HG03280 (cell line): ENCODE data around the gene TMEM273.

Experiments used
- ATAC-seq: cut with Tn5 transposase; IDR thresholded peaks from one replicate; pipeline ENCODE4 v1.9.1; 2021; ENCODE audit warnings: mild to moderate bottlenecking, moderate library complexity; ENCODE audit not compliant: unreplicated experiment

Gene TMEM273

DNA sequence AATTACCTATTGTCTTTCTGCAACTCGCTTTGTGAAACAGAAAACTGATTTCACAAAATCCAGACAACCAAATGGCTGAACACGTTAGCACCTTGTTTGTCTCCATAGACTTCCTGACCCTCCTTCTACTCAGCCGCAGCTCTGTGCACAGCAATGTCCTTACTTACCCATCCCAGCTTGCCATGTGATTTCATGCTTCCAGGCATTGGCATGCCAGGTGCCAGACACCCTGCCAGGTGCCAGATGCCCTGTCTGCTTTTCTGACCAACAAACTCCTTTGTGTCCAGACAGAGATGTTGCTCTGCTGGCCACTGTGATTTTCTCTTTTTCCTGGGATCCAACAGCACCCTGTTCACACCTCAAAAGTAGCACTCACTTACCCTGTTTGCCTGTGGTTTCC lies 38.3 kb downstream of the TMEM273 start:
- ATAC-seq, result no peak

DNA sequence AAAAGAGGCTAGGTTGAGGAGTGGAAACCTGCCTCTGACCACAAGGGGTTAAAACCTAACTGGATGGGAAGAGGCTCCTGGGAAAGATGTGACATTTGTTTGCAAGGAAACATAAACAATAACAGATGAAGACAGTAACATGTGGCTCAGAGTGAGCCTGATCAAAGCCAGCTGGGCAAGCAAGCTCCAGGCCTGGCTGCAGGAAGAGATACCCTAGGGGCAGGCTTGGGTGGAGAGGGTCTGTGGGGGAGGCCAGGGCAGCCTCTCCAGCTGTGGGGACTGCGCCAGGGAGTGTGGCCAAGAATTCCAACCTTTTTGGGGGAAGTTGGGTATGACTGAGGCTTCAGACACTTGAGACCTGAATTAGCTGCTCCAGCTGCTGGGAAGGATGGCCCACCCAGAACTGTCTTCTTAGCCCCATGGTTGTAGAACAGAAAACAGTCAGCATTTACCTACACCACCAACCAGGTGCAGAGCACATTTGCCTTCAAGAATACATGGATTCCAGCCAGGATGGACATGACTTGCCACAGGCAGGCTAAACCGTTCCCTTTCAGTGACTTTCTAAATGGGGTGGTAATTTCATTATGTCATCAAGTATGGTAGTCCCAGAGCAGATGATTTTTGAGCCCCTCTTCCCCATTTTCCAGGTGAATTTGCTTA lies 44.0 kb downstream of the TMEM273 start:
- no peak for ATAC-seq

DNA sequence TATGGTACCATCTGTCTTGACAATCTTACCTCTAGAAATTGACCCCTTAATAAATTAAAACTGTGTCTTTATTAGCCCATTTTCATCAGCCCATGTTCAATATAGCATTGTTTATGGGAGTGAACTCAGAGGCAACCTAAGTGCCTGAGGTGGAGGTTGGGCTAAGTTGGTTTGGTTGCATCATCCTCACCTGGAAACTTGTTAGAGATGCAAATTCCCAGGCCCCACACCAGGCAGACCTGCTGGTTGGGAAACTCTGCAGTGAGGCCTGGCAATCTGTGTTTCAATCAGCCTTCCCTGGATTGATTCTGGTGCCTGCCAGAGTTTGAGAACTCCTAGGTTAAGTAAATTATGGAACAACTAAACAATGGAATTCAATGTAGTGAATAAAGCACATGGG lies 44.9 kb downstream of the TMEM273 start:
- no peak for ATAC-seq

DNA sequence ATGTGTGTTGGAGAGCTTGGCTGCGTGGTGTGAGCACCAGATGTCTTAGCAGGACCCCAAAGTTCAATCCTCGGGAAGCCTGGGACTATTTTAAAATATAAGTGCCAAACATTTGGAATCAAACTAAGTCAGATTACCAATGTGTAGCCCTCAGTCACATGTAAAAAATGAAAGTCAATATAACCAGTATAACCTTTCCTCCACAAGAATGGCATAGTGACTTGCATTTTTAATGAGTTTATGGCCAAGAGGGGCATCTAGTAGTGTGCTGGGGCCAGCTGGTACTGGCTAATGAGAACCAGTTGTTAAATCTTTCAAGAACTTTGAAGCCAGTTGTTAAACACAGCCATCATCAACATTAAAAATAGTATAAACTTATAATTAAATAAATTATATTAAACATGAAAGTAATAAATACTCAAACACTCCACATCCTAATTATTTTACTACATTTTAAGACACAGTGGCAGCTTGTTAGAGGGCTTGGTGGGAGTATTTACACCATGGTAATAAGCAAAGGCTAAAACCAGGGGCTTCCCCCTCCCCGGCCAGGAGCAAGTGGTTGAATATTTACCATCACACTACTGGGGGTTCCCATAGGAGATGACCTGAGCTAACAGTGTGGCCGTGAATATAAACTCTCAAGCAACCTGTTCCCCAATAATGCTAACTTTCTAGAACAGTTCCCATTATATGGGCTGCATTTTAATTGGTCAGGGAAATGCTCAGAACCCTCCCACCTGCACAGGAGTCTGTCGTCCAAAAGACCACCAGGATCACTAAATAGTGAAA lies 46.5 kb downstream of the TMEM273 start:
- ATAC-seq, result no peak

DNA sequence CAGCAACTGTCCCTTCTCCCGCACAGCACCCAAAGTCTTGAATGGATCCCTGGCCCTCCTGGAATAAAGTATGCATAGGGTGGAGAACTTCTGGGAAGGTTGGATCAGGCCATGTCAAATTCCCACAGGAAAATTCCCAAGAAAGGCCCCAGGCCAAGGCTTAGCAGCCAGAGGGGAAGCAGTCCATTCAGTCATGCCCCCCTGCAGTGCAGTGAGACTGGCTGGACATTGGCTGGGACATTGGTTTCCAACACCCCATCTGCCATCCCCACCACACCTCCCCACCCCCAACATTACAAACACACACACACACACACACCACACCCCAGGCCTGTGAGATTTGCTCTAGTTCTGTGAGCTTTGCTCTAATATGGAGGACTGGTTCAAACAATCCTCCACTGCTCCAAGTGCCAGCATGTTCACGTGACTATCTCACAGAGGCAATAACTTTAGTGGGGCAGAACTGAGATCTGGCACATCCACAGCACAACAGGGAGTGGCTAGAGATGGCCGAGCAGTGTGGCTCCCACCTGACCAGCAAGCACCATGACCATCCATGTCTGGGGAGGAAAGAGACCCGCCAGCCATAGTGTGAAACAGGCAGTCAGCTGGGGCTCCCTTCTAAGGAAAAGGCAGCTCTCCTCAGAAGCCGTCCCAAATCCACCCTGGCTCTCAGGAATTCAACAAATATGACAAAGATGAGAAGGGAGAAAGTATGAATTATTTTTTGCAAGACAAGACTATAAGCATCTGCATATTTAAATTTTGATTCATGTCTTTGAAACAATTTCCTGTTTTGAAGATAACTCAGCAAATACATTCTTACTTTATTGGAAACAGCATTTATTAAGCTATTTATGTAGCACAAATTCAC lies 47.6 kb downstream of the TMEM273 start:
- ATAC-seq, result no peak

DNA sequence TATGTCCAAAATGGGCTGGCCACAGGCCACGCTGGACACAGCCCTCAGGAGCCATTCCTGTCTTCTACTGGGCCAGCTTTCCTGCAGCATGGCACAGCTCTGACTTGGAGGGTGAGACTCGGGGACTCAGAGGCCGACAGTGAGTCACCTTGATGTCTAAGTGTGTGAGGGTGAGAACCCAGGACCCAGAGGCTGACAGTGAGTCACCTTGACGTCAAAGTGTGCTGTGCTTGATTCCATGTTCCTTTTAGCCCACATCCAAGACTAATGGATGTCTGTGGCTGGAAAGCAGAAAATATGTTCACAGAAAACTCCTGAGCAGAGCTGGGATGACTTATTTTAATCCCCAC lies 48.4 kb downstream of the TMEM273 start:
- no peak for ATAC-seq

DNA sequence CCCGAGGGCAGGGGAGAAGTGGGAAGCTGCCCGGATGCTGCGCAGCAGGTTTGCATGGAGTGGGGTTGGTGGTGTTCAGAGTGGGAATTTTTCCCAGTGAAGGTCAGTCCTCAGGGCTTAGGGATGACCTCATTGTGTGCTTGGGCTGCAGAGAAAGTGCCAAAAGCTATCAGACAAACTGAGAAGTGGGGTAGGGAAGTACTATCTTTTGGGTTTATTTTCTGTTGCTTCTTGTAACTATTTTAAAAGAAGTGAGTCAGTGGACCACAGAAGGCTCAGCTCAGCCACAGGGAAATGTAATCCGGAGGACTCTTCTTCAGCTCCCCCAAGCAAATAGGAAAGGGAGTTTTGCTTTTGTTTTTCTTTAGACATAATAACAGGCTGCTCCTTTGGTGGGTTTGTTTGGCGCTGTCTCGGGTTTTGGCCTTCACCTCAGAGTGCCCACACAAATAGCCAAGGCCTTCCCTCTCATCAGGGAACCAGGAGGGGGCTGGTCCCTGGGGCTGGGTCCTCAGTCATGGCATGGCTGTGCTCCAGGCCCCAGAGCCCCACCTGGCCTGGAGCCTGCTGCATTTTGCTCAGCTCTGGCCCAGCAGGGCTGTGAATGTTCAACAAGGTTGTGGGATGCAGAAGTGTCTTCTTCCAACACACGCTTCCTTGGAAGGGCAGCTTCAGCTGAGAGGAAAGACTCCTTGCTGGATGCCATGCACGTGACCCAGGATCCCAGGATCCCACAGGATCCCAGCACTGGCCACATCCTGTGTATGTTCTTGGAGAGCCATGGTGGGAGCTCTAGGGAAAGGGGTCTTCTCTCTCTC lies 49.0 kb downstream of the TMEM273 start:
- no peak for ATAC-seq

DNA sequence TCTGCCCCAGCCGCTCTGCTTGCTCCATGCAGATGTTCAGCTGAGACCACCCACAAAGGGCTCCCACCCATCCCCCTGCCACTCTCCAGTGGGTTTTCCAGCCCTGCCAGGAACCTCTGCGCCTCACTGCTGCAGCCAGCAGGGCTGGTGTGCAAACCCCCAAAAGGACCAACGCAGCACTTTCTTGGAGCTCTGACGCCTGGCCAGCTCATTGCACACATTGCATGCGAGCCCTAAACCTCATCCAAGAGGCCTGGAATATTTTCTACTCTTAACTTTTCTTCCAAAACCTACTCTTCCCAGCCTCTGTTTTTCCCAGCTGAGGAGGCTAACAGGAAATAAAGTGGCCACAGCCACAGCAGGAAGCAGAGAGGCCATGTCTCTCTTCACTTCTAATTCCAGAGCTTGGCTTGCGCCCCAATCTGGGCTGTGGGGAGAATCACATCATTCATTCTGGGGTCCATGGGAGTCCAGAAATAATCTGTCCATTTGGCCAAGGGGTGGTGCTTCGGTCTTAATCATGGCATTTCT lies 49.8 kb downstream of the TMEM273 start:
- ATAC-seq, result no peak

DNA sequence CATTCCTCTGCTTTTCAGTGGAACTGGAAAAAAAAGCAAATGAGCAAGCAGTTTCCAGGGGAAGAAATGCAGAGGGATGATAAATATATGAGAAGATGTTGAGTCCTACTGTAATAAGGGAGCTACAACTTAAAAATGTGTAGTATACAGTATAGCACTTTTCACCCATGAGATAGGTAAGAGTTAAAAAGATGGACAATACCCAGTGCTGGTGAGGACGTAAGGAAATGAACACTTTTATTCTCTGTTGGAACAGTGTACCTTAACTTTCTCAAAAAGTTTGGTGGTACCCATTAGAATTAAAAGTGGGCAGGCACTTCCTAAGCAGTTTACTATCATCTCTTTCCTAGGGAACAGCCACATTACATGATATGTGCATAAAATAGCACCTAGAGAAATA lies 51.7 kb downstream of the TMEM273 start:
- ATAC-seq, result no peak

DNA sequence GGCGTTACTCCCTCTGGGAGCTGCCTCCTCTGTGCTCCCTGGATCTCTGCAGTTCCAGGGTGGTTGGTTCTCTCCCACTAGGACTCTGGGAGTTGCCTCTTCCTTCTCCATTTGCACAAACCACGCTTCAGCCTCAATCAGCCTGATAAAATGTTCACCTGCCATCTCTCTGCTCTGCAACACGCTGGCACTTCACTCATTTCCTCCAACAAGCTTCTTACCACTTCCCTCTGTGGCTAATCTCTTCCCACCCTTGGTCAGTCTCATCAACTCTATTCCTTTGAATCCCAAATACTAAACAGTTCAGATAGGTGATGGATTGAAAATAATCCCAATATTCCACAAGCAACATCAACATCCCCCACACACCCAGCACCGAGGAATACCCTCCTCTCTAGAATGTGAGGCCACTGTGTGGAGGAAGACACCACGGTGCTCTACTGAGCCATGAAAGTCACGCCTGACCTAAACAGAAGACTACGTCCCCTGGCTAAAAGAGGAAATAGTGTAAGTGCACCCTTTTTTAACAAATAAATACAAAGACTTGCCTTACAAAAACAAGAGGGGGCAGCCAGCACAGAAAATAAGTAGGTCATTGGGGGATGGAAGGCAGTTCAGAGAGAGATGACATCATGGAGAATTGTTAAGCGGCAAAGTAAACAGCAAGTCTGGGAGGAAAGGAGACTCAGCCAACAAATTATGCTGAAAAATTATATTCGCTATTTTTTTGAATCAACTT lies 52.4 kb downstream of the TMEM273 start:
- ATAC-seq, result no peak

DNA sequence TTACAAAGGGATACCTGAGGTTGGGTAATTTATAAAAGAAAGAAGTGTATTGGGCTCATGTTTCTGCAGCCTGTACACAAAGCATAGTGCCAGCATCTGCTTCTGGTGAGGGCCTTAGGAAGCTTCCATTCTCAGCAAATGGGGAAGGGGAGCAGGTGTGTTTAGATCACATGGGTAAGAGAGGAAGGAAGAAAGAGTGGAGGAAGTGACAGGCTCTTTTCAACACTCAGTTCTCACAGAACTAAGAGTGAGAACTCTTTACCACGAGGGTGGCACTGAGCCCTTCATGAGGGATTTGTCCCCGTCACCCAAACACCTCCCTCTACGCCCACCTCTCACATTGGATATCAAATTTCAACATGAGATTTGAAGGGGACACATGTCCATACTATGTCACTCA lies 53.9 kb downstream of the TMEM273 start:
- no peak for ATAC-seq

DNA sequence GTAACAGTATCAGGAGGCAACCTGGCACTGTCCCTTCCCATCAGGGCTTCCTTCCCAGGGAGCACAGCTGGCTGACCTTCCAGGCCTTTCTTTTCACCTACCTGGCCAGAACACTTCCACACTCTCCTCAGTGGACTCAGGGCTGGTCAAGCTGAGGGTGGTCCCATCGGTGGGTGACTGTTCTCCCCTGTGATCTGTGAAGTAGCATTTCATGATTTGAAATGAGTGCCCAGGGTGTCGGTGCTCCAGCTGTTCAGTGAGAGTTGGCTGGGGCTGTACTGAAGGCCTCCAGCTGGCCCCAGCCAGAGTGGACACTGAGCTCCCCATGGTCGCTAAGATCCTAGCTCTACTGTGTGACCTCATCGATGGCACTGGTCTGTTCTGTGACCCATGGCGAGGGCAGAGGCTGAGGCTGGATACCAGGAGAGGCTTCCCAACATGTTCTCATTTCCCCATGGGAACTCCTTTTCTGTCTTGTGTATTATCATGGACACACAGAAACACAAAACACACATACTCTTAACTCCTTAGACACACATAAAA lies 54.4 kb downstream of the TMEM273 start, which contains the start of gene FAM170B:
FAM170B (minus strand) TSS at position 316 of the 543 bp plus-strand sequence; CDS start at position 213, 103 bp downstream.
- no peak for ATAC-seq

DNA sequence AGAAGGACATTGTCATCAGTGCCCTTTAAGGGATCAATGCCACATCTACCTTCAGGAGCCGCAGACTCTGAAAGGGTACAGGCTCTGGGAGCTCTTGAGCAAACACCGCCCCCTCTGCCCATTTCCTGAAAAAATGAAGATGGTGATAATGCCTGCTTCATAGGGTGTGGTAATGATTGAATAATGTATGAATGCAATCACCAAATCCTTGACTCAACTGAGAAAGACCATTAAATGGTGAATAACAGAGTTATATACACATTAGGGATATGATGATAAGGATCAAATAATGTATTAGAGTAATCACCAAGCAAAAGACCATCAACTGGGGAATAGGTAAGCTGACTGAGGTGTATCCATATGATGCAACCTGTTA lies 55.8 kb downstream of the TMEM273 start:
- no peak for ATAC-seq

DNA sequence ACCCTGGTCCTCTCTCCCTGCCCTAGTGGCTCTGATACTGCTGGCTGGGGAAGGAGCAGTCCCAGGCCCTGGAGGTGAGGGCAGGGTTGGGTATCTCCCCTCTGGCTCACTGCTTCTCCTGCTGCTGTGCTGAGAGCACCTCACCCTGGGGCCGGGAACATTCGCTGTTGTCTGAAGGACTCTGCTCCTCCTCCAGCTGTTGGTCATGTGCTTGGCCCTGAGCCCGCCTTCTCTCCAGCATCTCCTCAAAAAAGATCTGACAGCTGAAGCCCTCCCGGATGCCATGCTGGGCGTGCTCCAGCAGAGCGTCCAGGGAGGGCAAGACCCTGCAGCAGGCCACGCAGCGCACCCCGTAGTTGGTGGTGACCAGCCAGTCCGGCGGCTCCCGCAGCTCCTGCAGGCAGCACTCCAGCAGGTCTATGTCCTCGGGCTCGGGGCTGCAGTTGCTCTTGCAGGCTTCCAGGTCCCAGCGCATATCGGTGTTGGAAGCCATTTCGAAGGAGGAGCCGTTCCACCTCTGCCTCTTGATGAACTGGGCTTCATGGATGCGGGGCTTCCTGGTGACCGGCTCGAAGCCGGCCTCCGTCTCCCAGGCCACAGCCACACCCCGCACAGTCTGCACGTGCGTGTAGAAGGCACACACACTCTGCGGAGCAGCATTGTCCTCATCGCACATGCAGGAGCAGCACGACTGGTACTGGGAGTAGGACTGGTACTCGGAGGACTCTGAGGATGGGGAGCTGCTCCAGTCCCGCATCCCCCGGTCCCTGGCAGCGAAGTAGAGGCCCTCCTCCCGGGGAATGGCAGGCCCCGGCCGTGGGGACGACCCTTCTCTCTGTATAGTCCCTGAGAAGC lies 56.5 kb downstream of the TMEM273 start:
- no peak for ATAC-seq

DNA sequence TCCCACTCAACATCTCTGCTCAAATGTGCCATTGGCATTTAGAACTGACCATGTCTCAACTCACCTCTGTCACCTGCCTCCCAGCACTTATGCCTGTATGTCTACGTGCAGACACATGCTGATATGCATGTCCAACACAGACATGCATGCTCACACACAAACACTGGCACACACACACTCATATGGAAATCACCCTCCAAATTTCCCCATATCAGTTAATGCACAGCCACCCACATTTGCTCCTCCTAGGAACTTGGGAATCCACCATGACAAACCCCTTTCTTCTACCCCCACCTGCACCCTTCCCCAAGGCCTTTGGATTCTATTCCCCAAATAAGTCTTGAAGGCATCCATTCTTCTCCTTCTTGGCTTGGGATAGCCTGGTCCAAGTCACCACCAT lies 58.8 kb downstream of the TMEM273 start:
- ATAC-seq, result no peak

DNA sequence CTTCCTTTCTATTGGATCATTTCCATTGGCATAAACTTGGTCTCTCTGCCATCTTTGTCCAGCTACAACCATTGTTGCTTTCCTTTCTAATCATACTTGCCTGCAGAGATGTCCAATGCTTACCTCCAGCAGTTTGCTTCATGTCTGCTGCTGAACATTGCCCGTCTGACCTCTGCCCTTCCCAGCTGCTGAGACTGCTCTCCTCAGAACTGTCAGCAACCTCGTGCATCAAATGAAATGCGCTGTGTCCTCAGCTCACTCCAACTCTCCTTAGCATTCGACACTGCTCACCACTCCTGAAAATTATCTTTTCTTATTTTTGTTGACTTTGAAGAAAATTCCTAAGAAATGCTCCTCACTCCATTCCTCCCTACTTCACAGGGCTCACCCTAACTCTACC lies 59.3 kb downstream of the TMEM273 start:
- ATAC-seq, result no peak

DNA sequence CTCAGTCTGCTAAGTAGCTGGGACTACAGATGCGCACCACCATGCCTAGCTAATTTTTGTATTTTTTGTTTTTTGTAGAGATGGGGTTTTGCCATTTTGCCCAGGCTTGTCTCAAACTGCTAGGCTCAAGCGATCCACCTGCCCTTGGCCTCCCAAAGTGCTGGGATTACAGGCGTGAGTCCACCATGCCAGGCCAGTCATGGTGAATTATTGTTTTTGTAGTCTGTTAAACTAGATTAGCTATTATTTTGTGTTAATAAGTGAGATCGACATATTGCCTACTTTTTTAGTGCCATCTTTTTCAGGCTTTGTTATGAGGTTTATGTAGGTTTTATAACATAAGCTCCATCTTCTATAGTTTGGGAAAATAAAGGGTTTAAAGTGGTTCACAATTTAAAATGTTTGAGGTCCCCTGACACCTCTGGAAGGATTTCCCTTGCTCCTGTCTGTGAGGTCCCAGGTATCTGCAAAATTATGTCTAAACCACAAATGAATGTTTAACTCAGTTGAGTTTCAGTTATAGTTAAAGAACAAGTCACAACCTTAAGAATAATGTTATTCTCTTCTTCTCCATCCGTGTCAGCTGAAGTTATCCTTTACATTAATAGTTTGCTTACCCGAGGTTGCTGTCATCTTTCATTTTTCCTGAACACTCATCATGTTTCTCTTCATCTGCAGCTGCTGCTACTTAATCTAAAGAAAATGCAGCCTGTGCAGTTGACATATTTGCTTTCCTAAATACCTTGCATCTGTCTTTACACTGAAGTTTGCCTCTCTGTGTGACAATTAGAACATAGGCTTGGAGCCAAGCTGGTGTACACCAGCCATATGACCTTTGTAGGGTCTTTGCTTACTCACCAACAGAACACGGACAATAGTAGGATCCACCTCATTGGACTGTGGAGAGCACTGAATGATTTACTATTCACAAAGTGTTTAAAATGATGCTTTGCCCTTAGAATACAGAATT lies 63.9 kb downstream of the TMEM273 start:
- no peak for ATAC-seq

DNA sequence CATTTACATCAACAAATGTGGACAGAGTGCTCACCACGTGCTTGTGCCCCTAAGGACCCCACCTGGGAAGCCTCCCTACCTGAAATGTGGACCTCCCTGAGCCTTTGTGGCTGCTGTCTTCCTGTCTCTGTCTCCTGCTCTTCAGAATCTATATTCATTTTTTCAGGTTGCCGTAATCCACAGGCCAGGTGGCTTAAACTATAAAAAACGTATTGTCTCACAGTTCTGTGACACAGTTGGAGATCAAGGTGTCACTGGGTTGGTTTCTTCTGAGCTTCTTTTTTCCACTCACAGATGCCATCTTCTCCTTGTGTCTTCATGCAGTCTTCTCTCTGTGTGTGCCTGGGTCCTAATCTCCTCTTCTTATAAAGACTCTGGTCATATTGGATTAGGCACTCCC lies 67.3 kb downstream of the TMEM273 start:
- no peak for ATAC-seq
